ENCODE measurements around the gene SPEM2. TPM values are rescaled to one million over a fixed set of nuclear protein-coding genes. Genes with fewer than 3 reads are reported as not detected.
"Not testable (repeated sequence)": the region's sequence is repeated elsewhere in the genome, so short reads cannot be mapped to it uniquely, and the experiment has no call there.

The SPEM2 gene
- total RNA-seq, 1 donor from 2014 or later = not detected

- no peak for DNase-seq (ENCODE audit: low read depth in 2 of 2)
Observed at GRCh38 chr17:7471729-7472128, 46.3 kb downstream of the SPEM2 start.

- not testable (repeated sequence) for DNase-seq (ENCODE audit: low read depth in 2 of 2)
Observed at GRCh38 chr17:7474767-7475166, 49.4 kb downstream of the SPEM2 start.

- DNase-seq (ENCODE audit: low read depth in 2 of 2) = peak; percentile 49 to 78
Observed at GRCh38 chr17:7475764-7476422, 50.5 kb downstream of the SPEM2 start.

- peak in 1 of 2 donors; percentile 78 for DNase-seq (ENCODE audit: low read depth in 2 of 2)
Observed at GRCh38 chr17:7476494-7476893, 51.1 kb downstream of the SPEM2 start.

GRCh38 chr17:7476951-7477350, 51.5 kb downstream of the SPEM2 start:
- no peak for DNase-seq (ENCODE audit: low read depth in 2 of 2)

Other genes starting within 250 kb of the SPEM2 start
- gene ASGR1, start 246.2 kb upstream of the SPEM2 start, total RNA-seq = 14.4 and 28.8 TPM in 2 replicates
- 5.4 and 9.1 TPM in 2 replicates for gene DLG4, start 205.8 kb upstream of the SPEM2 start, total RNA-seq
- gene ACADVL, start 205.7 kb upstream of the SPEM2 start, total RNA-seq = 205 and 242 TPM in 2 replicates
- gene DVL2, start 191.1 kb upstream of the SPEM2 start, total RNA-seq = 25.1 and 31.9 TPM in 2 replicates
- 30.9 and 38.5 TPM in 2 replicates for gene PHF23, start 186.2 kb upstream of the SPEM2 start, total RNA-seq
- gene GABARAP, start 183.2 kb upstream of the SPEM2 start, total RNA-seq = 124 and 130 TPM in 2 replicates
- 22.4 and 25.2 TPM in 2 replicates for gene CTDNEP1, start 173.9 kb upstream of the SPEM2 start, total RNA-seq
- gene ELP5, start 173.4 kb upstream of the SPEM2 start, total RNA-seq = 26.6 and 32.7 TPM in 2 replicates
- 0.99 and 7.0 TPM in 2 replicates for gene CLDN7, start 163.1 kb upstream of the SPEM2 start, total RNA-seq
- 0.22 and 0.60 TPM in 2 replicates for gene SLC2A4, start 143.9 kb upstream of the SPEM2 start, total RNA-seq
- gene YBX2, start 131.0 kb upstream of the SPEM2 start, total RNA-seq = under 0.01 TPM in 2 replicates
- gene EIF5A, start 118.0 kb upstream of the SPEM2 start, total RNA-seq = 385 and 487 TPM in 2 replicates
- gene GPS2, start 110.3 kb upstream of the SPEM2 start, total RNA-seq = 22.9 and 33.5 TPM in 2 replicates
- gene NEURL4, start 96.3 kb upstream of the SPEM2 start, total RNA-seq = 7.4 and 13.1 TPM in 2 replicates
- 0.40 and 0.44 TPM in 2 replicates for gene ACAP1, start 89.1 kb upstream of the SPEM2 start, total RNA-seq
- 2.4 and 3.8 TPM in 2 replicates for gene KCTD11, start 73.5 kb upstream of the SPEM2 start, total RNA-seq
- not detected in 2 replicates for gene TMEM95, start 70.5 kb upstream of the SPEM2 start, total RNA-seq
- gene TNK1, start 44.5 kb upstream of the SPEM2 start, total RNA-seq = 1.5 and 1.8 TPM in 2 replicates
- gene PLSCR3, start 31.1 kb upstream of the SPEM2 start, total RNA-seq = 15.0 and 19.4 TPM in 2 replicates
- gene TMEM256, start 21.5 kb upstream of the SPEM2 start, total RNA-seq = 141 and 232 TPM in 2 replicates
- gene NLGN2, start 17.8 kb upstream of the SPEM2 start, total RNA-seq = 1.2 and 1.3 TPM in 2 replicates
- not detected in 2 replicates for gene SPEM1, start 5.3 kb upstream of the SPEM2 start, total RNA-seq
- gene SPEM3, start 3.2 kb downstream of the SPEM2 start, total RNA-seq = not detected in 2 replicates
- gene TMEM102, start 9.8 kb downstream of the SPEM2 start, total RNA-seq = 6.1 and 9.3 TPM in 2 replicates
- 0.20 and 0.22 TPM in 2 replicates for gene FGF11, start 13.9 kb downstream of the SPEM2 start, total RNA-seq
- gene CHRNB1, start 19.4 kb downstream of the SPEM2 start, total RNA-seq = 8.1 and 9.2 TPM in 2 replicates
- gene ZBTB4, start 54.0 kb downstream of the SPEM2 start, total RNA-seq = 6.3 and 8.5 TPM in 2 replicates
- gene SLC35G6, start 55.8 kb downstream of the SPEM2 start, total RNA-seq = not detected in 2 replicates
- 56.0 and 70.0 TPM in 2 replicates for gene POLR2A, start 58.8 kb downstream of the SPEM2 start, total RNA-seq
- gene TNFSF12, start 123.4 kb downstream of the SPEM2 start, total RNA-seq = 4.4 and 4.8 TPM in 2 replicates
- 0.20 and 0.65 TPM in 2 replicates for gene TNFSF13, start 133.1 kb downstream of the SPEM2 start, total RNA-seq
- gene SENP3, start 136.3 kb downstream of the SPEM2 start, total RNA-seq = 52.3 and 81.5 TPM in 2 replicates
- 0.40 and 0.44 TPM in 2 replicates for gene CD68, start 154.0 kb downstream of the SPEM2 start, total RNA-seq
- 56.7 and 72.2 TPM in 2 replicates for gene MPDU1, start 158.2 kb downstream of the SPEM2 start, total RNA-seq
- not detected in 2 replicates for gene SOX15, start 164.5 kb downstream of the SPEM2 start, total RNA-seq
- 25.9 and 36.3 TPM in 2 replicates for gene FXR2, start 189.3 kb downstream of the SPEM2 start, total RNA-seq
- 25.7 and 33.3 TPM in 2 replicates for gene SAT2, start 202.2 kb downstream of the SPEM2 start, total RNA-seq
- gene SHBG, start 204.5 kb downstream of the SPEM2 start, total RNA-seq = 0.20 and 0.22 TPM in 2 replicates
- gene ATP1B2, start 225.3 kb downstream of the SPEM2 start, total RNA-seq = not detected in 2 replicates

Data from lung microvascular endothelial cell (primary cell).